Upper lobe of left lung (tissue), 6 donors: ENCODE measurements around the gene EYS. TPM values are rescaled to one million over a fixed set of nuclear protein-coding genes. Genes with fewer than 3 reads are reported as not detected.
A peak's percentile ranks its signal among the peaks of the same experiment; 100 is the strongest.

ENCODE experiments used
- ATAC-seq, 2 donors: fragments of 200-7000 bp; cut with Tn5 transposase; one replicate each; pipeline ENCODE4 v1.9.1; 2022; ENCODE audit warnings: mild to moderate bottlenecking in 2 of 2, moderate library complexity in 2 of 2; ENCODE audit not compliant: low FRiP score in 2 of 2
- DNase-seq, 2 donors: peaks; one replicate each; pipeline ENCODE4 v3.0.0-alpha.2; 2019 to 2020
- H3K27ac ChIP-seq, 4 donors: fragments of 200-600 bp; sonication (generic); one replicate each; pipeline ENCODE4 v1.5.1; 2016 to 2019
- H3K27me3 ChIP-seq, 4 donors: fragments of 200-600 bp; sonication (generic); one replicate each; pipeline ENCODE4 v1.5.1; 2017 to 2019
- H3K36me3 ChIP-seq, 4 donors: fragments of 200-600 bp; sonication (generic); one replicate each; pipeline ENCODE4 v1.5.1; 2016 to 2019
- H3K4me1 ChIP-seq, 4 donors: fragments of 200-600 bp; sonication (generic); one replicate each; pipeline ENCODE4 v1.5.1; 2018 to 2019
- H3K4me3 ChIP-seq, 4 donors: fragments of 200-600 bp; sonication (generic); one replicate each; pipeline ENCODE4 v1.5.1; 2017 to 2019; ENCODE audit warnings: mild to moderate bottlenecking in 2 of 4, moderate library complexity in 1 of 4
- H3K9me3 ChIP-seq, 4 donors: fragments of 200-600 bp; sonication (generic); one replicate each; pipeline ENCODE4 v1.5.1; 2018 to 2019
- CTCF ChIP-seq, 6 experiments: fragments of 450-650 bp in 4 of 6; fragments of 200-600 bp in 2 of 6; sonication (generic) in 2 of 6; IDR thresholded peaks; one replicate each; pipeline ENCODE4 v1.5.1; 2016 to 2019; ENCODE audit warnings: antibody characterized with exemption in 6 of 6
- EP300 ChIP-seq, 4 donors: sonication (generic); formaldehyde crosslinking; IDR thresholded peaks; one replicate each; pipeline ENCODE4 v1.5.1; 2017; ENCODE audit warnings: antibody characterized with exemption in 4 of 4, control low read depth in 2 of 4
- POLR2A ChIP-seq, 4 donors: fragments of 450-650 bp; IDR thresholded peaks; one replicate each; pipeline ENCODE4 v1.5.1; 2016 to 2017; ENCODE audit warnings: antibody characterized with exemption in 4 of 4, mild to moderate bottlenecking in 2 of 4
- POLR2AphosphoS5 ChIP-seq, 2 donors: sonication (generic); formaldehyde crosslinking; IDR thresholded peaks; one replicate each; pipeline ENCODE4 v1.5.1; 2017; ENCODE audit warnings: antibody characterized with exemption in 2 of 2
- WGBS, 2 donors: methylation state at CpG; one replicate each; pipeline ENCODE4 v1.1.5; 2017 to 2018; 5-methylcytosine and 5-hydroxymethylcytosine counted together
- total RNA-seq, 6 donors: library from RNA; depleted of rRNA in 4 of 6; stranded (reverse); fragments of >200 nt in 4 of 6; gene quantifications; one replicate each; pipeline versions ENCODE4 v1.1.0 to v1.2.1, GENCODE V29; 2016 to 2021
- donor health status: DM: no; HTN: no; CAD: no; lungs with moderate emphysema.
- donor health status: DM: no; HTN: yes; CAD: no; lungs with severe emphysema.

Gene EYS
- total RNA-seq, 6 donors from 2014 or later: under 0.01 to 0.46 (median 0.28) TPM; not detected in 2

- H3K27me3 ChIP-seq: no peaks in the 10 kb centered on the region
- TF ChIP-seq CTCF (IDR thresholded peaks at IDR 0.05): no peak
- no peak for ATAC-seq
- no peak for DNase-seq
- no peaks in the 10 kb centered on the region for H3K4me1 ChIP-seq
- 73 to 78% methylated on average over 8 of the region's 8 CpGs for WGBS, 2 donors
- H3K4me3 ChIP-seq: no peak overlapping the region
- no peaks in the 10 kb centered on the region for H3K9me3 ChIP-seq
- H3K36me3 ChIP-seq: no peaks in the 10 kb centered on the region
- no peak overlapping the region for H3K27ac ChIP-seq
Observed at GRCh38 chr6:64335195-64335594, 1371.8 kb downstream of the EYS start.

GRCh38 chr6:64334636-64335035 lies 1372.4 kb downstream of the EYS start:
- no peaks in the 10 kb centered on the region for H3K36me3 ChIP-seq
- H3K27me3 ChIP-seq: no peaks in the 10 kb centered on the region
- TF ChIP-seq POLR2AphosphoS5 (IDR thresholded peaks at IDR 0.05): no peak
- TF ChIP-seq EP300 (IDR thresholded peaks at IDR 0.05): no peak
- TF ChIP-seq POLR2A (IDR thresholded peaks at IDR 0.05): no peak
- no peak for TF ChIP-seq CTCF (IDR thresholded peaks at IDR 0.05)
- no peaks in the 10 kb centered on the region for H3K9me3 ChIP-seq
- WGBS, 2 donors: 83 to 94% methylated on average over 1 of the region's 1 CpG
- H3K27ac ChIP-seq: no peak overlapping the region
- no peak overlapping the region for H3K4me3 ChIP-seq
- DNase-seq (no peak), ATAC-seq (no peak)
- H3K4me1 ChIP-seq: no peaks in the 10 kb centered on the region

GRCh38 chr6:64330694-64331307 lies 1376.2 kb downstream of the EYS start:
- Histone ChIP-seq H3K4me1 (no peaks in the 10 kb centered on the region), H3K36me3 (no peaks in the 10 kb centered on the region), H3K27me3 (no peaks in the 10 kb centered on the region), H3K4me3 (no peak overlapping the region), H3K9me3 (no peaks in the 10 kb centered on the region), H3K27ac (no peak overlapping the region)
- TF ChIP-seq CTCF (IDR thresholded peaks at IDR 0.05) (peak in 5 of 6 experiments; percentile 25 to 54 (median 42)), POLR2AphosphoS5 (IDR thresholded peaks at IDR 0.05) (no peak)
- ATAC-seq (no peak), DNase-seq (peak in 1 of 2 donors; percentile 59)
- 38 to 46% methylated on average over 5 of the region's 5 CpGs for WGBS, 2 donors

- Histone ChIP-seq H3K4me3 (no peak overlapping the region), H3K9me3 (no peaks in the 10 kb centered on the region), H3K27me3 (no peaks in the 10 kb centered on the region), H3K4me1 (no peaks in the 10 kb centered on the region), H3K36me3 (no peaks in the 10 kb centered on the region), H3K27ac (no peak overlapping the region)
- ATAC-seq: no peak
- TF ChIP-seq POLR2A (IDR thresholded peaks at IDR 0.05) (no peak), EP300 (IDR thresholded peaks at IDR 0.05) (no peak), CTCF (IDR thresholded peaks at IDR 0.05) (no peak), POLR2AphosphoS5 (IDR thresholded peaks at IDR 0.05) (no peak)
- DNase-seq: no peak
- WGBS, 2 donors: 90 to 92% methylated on average over 8 of the region's 8 CpGs
Observed at GRCh38 chr6:64326939-64327338, 1380.1 kb downstream of the EYS start.

GRCh38 chr6:64325093-64325492 lies 1381.9 kb downstream of the EYS start:
- WGBS, 2 donors: 41 to 49% methylated on average over 2 of the region's 2 CpGs
- H3K4me3 ChIP-seq: no peak overlapping the region
- ATAC-seq (no peak), DNase-seq (no peak)
- H3K4me1 ChIP-seq: no peaks in the 10 kb centered on the region
- no peaks in the 10 kb centered on the region for H3K9me3 ChIP-seq
- no peaks in the 10 kb centered on the region for H3K27me3 ChIP-seq
- H3K27ac ChIP-seq: no peak overlapping the region
- H3K36me3 ChIP-seq: no peaks in the 10 kb centered on the region
- TF ChIP-seq CTCF (IDR thresholded peaks at IDR 0.05): no peak
- TF ChIP-seq POLR2AphosphoS5 (IDR thresholded peaks at IDR 0.05): no peak
- no peak for TF ChIP-seq EP300 (IDR thresholded peaks at IDR 0.05)
- TF ChIP-seq POLR2A (IDR thresholded peaks at IDR 0.05): no peak
